ENCODE measurements around the gene NCAPG2. TPM values are rescaled to one million over a fixed set of nuclear protein-coding genes. Genes with fewer than 3 reads are reported as not detected.

NCAPG2 gene
- total and polyA plus RNA-seq, 3 donors from 2014 or later = 30.2 to 53.9 (median 34.0) TPM

DNA sequence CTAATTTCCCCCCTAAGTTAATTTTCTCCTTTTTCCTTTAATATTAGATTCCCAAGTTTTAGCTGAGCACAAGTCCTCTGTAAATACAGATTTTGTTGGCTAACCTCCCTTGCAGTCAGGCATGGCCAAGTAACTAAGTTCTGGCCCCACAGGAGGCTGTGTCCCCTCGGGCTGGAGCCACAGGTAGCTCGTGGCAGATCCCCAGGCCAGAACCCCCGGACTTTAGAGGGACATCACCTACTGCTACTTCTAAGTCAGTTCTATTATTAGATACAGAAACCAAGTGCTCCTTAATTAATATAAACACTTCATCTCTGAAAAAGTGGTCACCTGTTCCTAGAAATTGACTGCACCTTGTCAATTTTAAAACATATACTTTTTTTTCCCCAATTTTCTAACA lies 46.1 kb upstream of the NCAPG2 start:
- Histone ChIP-seq H3K27me3 (no peaks in the 10 kb centered on the region), H3K4me1 (no peaks in the 10 kb centered on the region), H3K4me3 (no peak overlapping the region), H3K9me3 (no peaks in the 10 kb centered on the region), H3K36me3 (ENCODE audit: low read depth, missing control alignments) (no peaks in the 10 kb centered on the region), H3K27ac (no peak overlapping the region)
- 86 to 100% methylated on average over 3 of the region's 3 CpGs for WGBS, 2 donors
- no peak for DNase-seq
- intact Hi-C loops (cut with DNase I; ENCODE audit: low total_unique reads) = no loop called here
- TF ChIP-seq, protein P1, sequence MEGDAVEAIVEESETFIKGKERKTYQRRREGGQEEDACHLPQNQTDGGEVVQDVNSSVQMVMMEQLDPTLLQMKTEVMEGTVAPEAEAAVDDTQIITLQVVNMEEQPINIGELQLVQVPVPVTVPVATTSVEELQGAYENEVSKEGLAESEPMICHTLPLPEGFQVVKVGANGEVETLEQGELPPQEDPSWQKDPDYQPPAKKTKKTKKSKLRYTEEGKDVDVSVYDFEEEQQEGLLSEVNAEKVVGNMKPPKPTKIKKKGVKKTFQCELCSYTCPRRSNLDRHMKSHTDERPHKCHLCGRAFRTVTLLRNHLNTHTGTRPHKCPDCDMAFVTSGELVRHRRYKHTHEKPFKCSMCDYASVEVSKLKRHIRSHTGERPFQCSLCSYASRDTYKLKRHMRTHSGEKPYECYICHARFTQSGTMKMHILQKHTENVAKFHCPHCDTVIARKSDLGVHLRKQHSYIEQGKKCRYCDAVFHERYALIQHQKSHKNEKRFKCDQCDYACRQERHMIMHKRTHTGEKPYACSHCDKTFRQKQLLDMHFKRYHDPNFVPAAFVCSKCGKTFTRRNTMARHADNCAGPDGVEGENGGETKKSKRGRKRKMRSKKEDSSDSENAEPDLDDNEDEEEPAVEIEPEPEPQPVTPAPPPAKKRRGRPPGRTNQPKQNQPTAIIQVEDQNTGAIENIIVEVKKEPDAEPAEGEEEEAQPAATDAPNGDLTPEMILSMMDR (IDR thresholded peaks at IDR 0.05) = no peak
- TF ChIP-seq POLR2A (IDR thresholded peaks at IDR 0.05) = no peak

DNA sequence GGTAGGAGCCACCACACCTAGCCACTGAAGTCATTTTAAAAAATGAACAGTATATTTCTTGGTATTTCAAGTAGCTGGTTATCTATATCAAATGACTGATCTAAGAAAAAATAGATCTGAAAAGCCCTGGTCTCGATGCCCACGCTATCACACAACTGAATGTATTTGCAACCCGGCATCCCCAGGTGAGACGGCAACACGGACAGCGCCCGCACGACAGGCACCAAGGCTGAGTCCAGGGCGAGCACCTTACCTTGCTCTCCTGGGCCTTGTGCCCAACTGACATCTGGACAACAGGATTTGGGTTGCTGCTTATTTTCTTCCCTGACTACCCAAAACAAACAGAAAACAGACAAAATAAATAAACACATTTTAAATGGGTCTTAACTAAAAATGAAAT lies 44.8 kb upstream of the NCAPG2 start:
- intact Hi-C loops (cut with DNase I; ENCODE audit: low total_unique reads) = no loop called here
- Histone ChIP-seq H3K4me1 (no peaks in the 10 kb centered on the region), H3K27me3 (no peaks in the 10 kb centered on the region), H3K4me3 (no peak overlapping the region), H3K27ac (no peak overlapping the region), H3K36me3 (ENCODE audit: low read depth, missing control alignments) (no peaks in the 10 kb centered on the region), H3K9me3 (no peaks in the 10 kb centered on the region)
- WGBS, 2 donors = 85 to 91% methylated on average over 9 of the region's 9 CpGs
- DNase-seq = no peak
- TF ChIP-seq, protein P1 (IDR thresholded peaks at IDR 0.05) = no peak
- no peak for TF ChIP-seq POLR2A (IDR thresholded peaks at IDR 0.05)

DNA sequence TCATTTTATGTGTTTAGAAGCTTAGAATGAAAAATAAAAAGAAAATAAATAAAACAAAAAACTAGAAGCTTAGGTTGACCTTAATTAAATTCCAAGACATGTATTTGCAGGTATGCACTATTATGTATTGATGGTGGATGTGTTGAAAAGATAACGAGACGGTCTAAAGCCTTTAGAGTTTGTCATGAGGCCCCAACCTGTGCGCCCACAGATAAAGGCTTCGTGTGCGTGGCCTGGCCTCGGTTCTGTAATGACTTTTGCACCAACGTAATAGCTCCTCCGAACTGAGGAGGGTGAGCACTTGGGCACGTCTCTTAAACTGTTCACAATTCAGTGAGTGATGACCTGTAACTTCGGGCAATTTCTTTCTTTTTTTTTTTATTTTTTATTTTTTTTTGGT lies 43.7 kb upstream of the NCAPG2 start:
- DNase-seq = no peak
- intact Hi-C loops (cut with DNase I; ENCODE audit: low total_unique reads) = no loop called here
- TF ChIP-seq, protein P1 (IDR thresholded peaks at IDR 0.05) = no peak
- TF ChIP-seq POLR2A (IDR thresholded peaks at IDR 0.05) = no peak
- Histone ChIP-seq H3K4me3 (no peak overlapping the region), H3K4me1 (no peaks in the 10 kb centered on the region), H3K9me3 (no peaks in the 10 kb centered on the region), H3K27me3 (no peaks in the 10 kb centered on the region), H3K36me3 (ENCODE audit: low read depth, missing control alignments) (no peaks in the 10 kb centered on the region), H3K27ac (no peak overlapping the region)
- WGBS, 2 donors = 82 to 92% methylated on average over 10 of the region's 10 CpGs

DNA sequence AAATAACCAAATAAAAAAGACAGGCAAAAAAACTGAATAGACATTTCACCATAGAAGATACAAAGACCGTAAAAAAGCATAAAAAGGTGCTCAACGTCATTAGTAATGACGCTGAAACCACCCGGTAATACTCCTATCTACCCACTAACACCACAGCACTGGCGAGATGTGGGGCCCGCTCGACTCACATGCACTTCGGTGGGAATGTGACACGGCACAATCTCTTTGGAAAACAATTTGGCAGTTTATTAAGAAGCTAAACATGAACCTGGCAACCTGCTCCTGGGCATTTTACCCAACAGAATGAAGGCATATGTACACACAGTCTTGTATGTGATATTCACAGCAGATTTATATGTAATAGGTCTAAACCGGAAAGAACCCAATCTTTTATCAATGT lies 42.8 kb upstream of the NCAPG2 start:
- Histone ChIP-seq H3K27ac (no peak overlapping the region), H3K9me3 (no peaks in the 10 kb centered on the region), H3K4me3 (no peak overlapping the region), H3K27me3 (no peaks in the 10 kb centered on the region), H3K36me3 (ENCODE audit: low read depth, missing control alignments) (no peaks in the 10 kb centered on the region), H3K4me1 (no peaks in the 10 kb centered on the region)
- TF ChIP-seq POLR2A (IDR thresholded peaks at IDR 0.05) = no peak
- TF ChIP-seq, protein P1 (IDR thresholded peaks at IDR 0.05) = no peak
- WGBS, 2 donors = 95 to 96% methylated on average over 10 of the region's 10 CpGs
- intact Hi-C loops (cut with DNase I; ENCODE audit: low total_unique reads) = no loop called here
- DNase-seq = no peak

DNA sequence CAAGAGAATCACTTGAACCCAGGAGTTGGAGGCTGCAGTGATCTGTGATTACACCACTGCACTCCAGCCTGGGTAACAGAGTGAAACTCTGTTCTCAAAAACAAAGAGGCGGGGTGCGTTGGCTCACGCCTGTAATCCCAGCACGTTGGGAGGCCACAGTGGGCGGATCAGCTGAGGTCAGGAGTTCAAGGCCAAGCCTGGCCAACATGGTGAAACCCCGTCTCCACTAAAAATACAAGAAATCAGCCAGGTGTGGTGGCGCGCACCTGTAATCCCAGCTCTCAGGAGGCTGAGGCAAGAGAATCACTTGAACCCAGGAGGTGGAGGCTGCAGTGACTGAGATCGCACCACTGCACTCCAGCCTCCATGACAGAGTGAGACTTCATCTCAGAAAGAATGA lies 42.4 kb upstream of the NCAPG2 start:
- intact Hi-C loops (cut with DNase I; ENCODE audit: low total_unique reads) = no loop called here
- Histone ChIP-seq H3K4me1 (no peaks in the 10 kb centered on the region), H3K4me3 (no peak overlapping the region), H3K27ac (no peak overlapping the region), H3K9me3 (no peaks in the 10 kb centered on the region), H3K36me3 (ENCODE audit: low read depth, missing control alignments) (no peaks in the 10 kb centered on the region), H3K27me3 (no peaks in the 10 kb centered on the region)
- 69 to 82% methylated on average over 9 of the region's 9 CpGs for WGBS, 2 donors
- no peak for TF ChIP-seq POLR2A (IDR thresholded peaks at IDR 0.05)
- TF ChIP-seq, protein P1 (IDR thresholded peaks at IDR 0.05) = no peak
- DNase-seq = no peak
